ENCODE results near the gene TPRG1L.

TPRG1L gene

GRCh38 chr1:3657096-3657475, 32.3 kb downstream of the TPRG1L start:
- no peak overlapping the region for H3K27ac ChIP-seq (ENCODE audit: insufficient read depth in 1 of 2, low read depth in 1 of 2, low read length in 2 of 2, poor library complexity in 1 of 2, severe bottlenecking in 2 of 2)
- H3K27me3 ChIP-seq (replicated peaks in 2 of 5; ENCODE audit: control insufficient read depth in 4 of 5, insufficient read depth in 5 of 5, low read length in 4 of 5) = peaks cover 8 to 59% (median 36%) of the 10 kb centered on the region in 5 experiments
- 78% methylated on average over 6 of the region's 6 CpGs for WGBS (ENCODE audit: insufficient coverage)
- no peak for DNase-seq
- no peak overlapping the region for H3K4me3 ChIP-seq (ENCODE audit: control insufficient read depth in 1 of 7, extremely low read depth in 1 of 7, insufficient read depth in 4 of 7, low read depth in 2 of 7, low read length in 6 of 7)
- peaks cover 0 to 12% (median 5%) of the 10 kb centered on the region in 4 experiments for H3K4me1 ChIP-seq (ENCODE audit: control extremely low read depth in 1 of 4, control insufficient read depth in 4 of 4, insufficient read depth in 4 of 4, low read length in 3 of 4)
- CTCF ChIA-PET = no interaction called here
- no peaks in the 10 kb centered on the region for H3K9me3 ChIP-seq (ENCODE audit: control extremely low read depth in 1 of 5, control insufficient read depth in 4 of 5, insufficient read depth in 2 of 5, low read depth in 1 of 5, low read length in 4 of 5)
- H3K36me3 ChIP-seq (ENCODE audit: control insufficient read depth in 4 of 4, insufficient read depth in 4 of 4, low read length in 3 of 4) = no peaks in the 10 kb centered on the region
- POLR2A ChIA-PET = no interaction called here

- Histone ChIP-seq H3K27ac (ENCODE audit: insufficient read depth in 1 of 2, low read depth in 1 of 2, low read length in 2 of 2, poor library complexity in 1 of 2, severe bottlenecking in 2 of 2) (no peak overlapping the region), H3K9me3 (ENCODE audit: control extremely low read depth in 1 of 5, control insufficient read depth in 4 of 5, insufficient read depth in 2 of 5, low read depth in 1 of 5, low read length in 4 of 5) (no peaks in the 10 kb centered on the region), H3K4me1 (ENCODE audit: control extremely low read depth in 1 of 4, control insufficient read depth in 4 of 4, insufficient read depth in 4 of 4, low read length in 3 of 4) (peaks cover 0 to 5% (median 2%) of the 10 kb centered on the region in 4 experiments), H3K27me3 (replicated peaks in 2 of 5; ENCODE audit: control insufficient read depth in 4 of 5, insufficient read depth in 5 of 5, low read length in 4 of 5) (peaks cover 8 to 53% (median 37%) of the 10 kb centered on the region in 5 experiments), H3K4me3 (ENCODE audit: control insufficient read depth in 1 of 7, extremely low read depth in 1 of 7, insufficient read depth in 4 of 7, low read depth in 2 of 7, low read length in 6 of 7) (no peak overlapping the region), H3K36me3 (ENCODE audit: control insufficient read depth in 4 of 4, insufficient read depth in 4 of 4, low read length in 3 of 4) (no peaks in the 10 kb centered on the region)
- whole genome bisulfite sequencing (ENCODE audit: insufficient coverage) = 85% methylated on average over 25 of the region's 26 CpGs
- POLR2A ChIA-PET = no interaction called here
- DNase-seq = no peak
- CTCF ChIA-PET = no interaction called here
Measured at GRCh38 chr1:3657578-3658230, 32.9 kb downstream of the TPRG1L start.

- no peaks in the 10 kb centered on the region for H3K9me3 ChIP-seq (ENCODE audit: control extremely low read depth in 1 of 5, control insufficient read depth in 4 of 5, insufficient read depth in 2 of 5, low read depth in 1 of 5, low read length in 4 of 5)
- no peaks in the 10 kb centered on the region for H3K36me3 ChIP-seq (ENCODE audit: control insufficient read depth in 4 of 4, insufficient read depth in 4 of 4, low read length in 3 of 4)
- H3K27me3 ChIP-seq (replicated peaks in 2 of 5; ENCODE audit: control insufficient read depth in 4 of 5, insufficient read depth in 5 of 5, low read length in 4 of 5) = peaks cover 7 to 47% (median 34%) of the 10 kb centered on the region in 5 experiments
- no peak for DNase-seq
- ChIA-PET POLR2A (no interaction called here), CTCF (no interaction called here)
- H3K4me1 ChIP-seq (ENCODE audit: control extremely low read depth in 1 of 4, control insufficient read depth in 4 of 4, insufficient read depth in 4 of 4, low read length in 3 of 4) = peaks cover 0 to under 1% (median 0%) of the 10 kb centered on the region in 4 experiments
- WGBS (ENCODE audit: insufficient coverage) = 63% methylated on average over 5 of the region's 14 CpGs
- H3K27ac ChIP-seq (ENCODE audit: insufficient read depth in 1 of 2, low read depth in 1 of 2, low read length in 2 of 2, poor library complexity in 1 of 2, severe bottlenecking in 2 of 2) = no peak overlapping the region
- H3K4me3 ChIP-seq (ENCODE audit: control insufficient read depth in 1 of 7, extremely low read depth in 1 of 7, insufficient read depth in 4 of 7, low read depth in 2 of 7, low read length in 6 of 7) = no peak overlapping the region
Measured at GRCh38 chr1:3658231-3658615, 33.4 kb downstream of the TPRG1L start.

GRCh38 chr1:3659093-3659492, 34.3 kb downstream of the TPRG1L start:
- Histone ChIP-seq H3K27ac (ENCODE audit: insufficient read depth in 1 of 2, low read depth in 1 of 2, low read length in 2 of 2, poor library complexity in 1 of 2, severe bottlenecking in 2 of 2) (no peak overlapping the region), H3K9me3 (ENCODE audit: control extremely low read depth in 1 of 5, control insufficient read depth in 4 of 5, insufficient read depth in 2 of 5, low read depth in 1 of 5, low read length in 4 of 5) (no peaks in the 10 kb centered on the region), H3K27me3 (replicated peaks in 2 of 5; ENCODE audit: control insufficient read depth in 4 of 5, insufficient read depth in 5 of 5, low read length in 4 of 5) (peaks cover 2 to 39% (median 29%) of the 10 kb centered on the region in 5 experiments), H3K36me3 (ENCODE audit: control insufficient read depth in 4 of 4, insufficient read depth in 4 of 4, low read length in 3 of 4) (no peaks in the 10 kb centered on the region), H3K4me1 (ENCODE audit: control extremely low read depth in 1 of 4, control insufficient read depth in 4 of 4, insufficient read depth in 4 of 4, low read length in 3 of 4) (no peaks in the 10 kb centered on the region), H3K4me3 (ENCODE audit: control insufficient read depth in 1 of 7, extremely low read depth in 1 of 7, insufficient read depth in 4 of 7, low read depth in 2 of 7, low read length in 6 of 7) (no peak overlapping the region)
- WGBS (ENCODE audit: insufficient coverage) = 86% methylated on average over 12 of the region's 15 CpGs
- CTCF ChIA-PET = no interaction called here
- POLR2A ChIA-PET = no interaction called here
- no peak for DNase-seq

GRCh38 chr1:3660704-3661103, 35.9 kb downstream of the TPRG1L start:
- no peak overlapping the region for H3K4me3 ChIP-seq (ENCODE audit: control insufficient read depth in 1 of 7, extremely low read depth in 1 of 7, insufficient read depth in 4 of 7, low read depth in 2 of 7, low read length in 6 of 7)
- ChIA-PET POLR2A (no interaction called here), CTCF (no interaction called here)
- H3K27me3 ChIP-seq (replicated peaks in 2 of 5; ENCODE audit: control insufficient read depth in 4 of 5, insufficient read depth in 5 of 5, low read length in 4 of 5) = peaks cover 0 to 26% (median 21%) of the 10 kb centered on the region in 5 experiments
- H3K27ac ChIP-seq (ENCODE audit: insufficient read depth in 1 of 2, low read depth in 1 of 2, low read length in 2 of 2, poor library complexity in 1 of 2, severe bottlenecking in 2 of 2) = no peak overlapping the region
- WGBS (ENCODE audit: insufficient coverage) = 100% methylated on average over 1 of the region's 2 CpGs
- H3K9me3 ChIP-seq (ENCODE audit: control extremely low read depth in 1 of 5, control insufficient read depth in 4 of 5, insufficient read depth in 2 of 5, low read depth in 1 of 5, low read length in 4 of 5) = no peaks in the 10 kb centered on the region
- H3K36me3 ChIP-seq (ENCODE audit: control insufficient read depth in 4 of 4, insufficient read depth in 4 of 4, low read length in 3 of 4) = no peaks in the 10 kb centered on the region
- H3K4me1 ChIP-seq (ENCODE audit: control extremely low read depth in 1 of 4, control insufficient read depth in 4 of 4, insufficient read depth in 4 of 4, low read length in 3 of 4) = no peaks in the 10 kb centered on the region
- no peak for DNase-seq

- Histone ChIP-seq H3K27me3 (replicated peaks in 2 of 5; ENCODE audit: control insufficient read depth in 4 of 5, insufficient read depth in 5 of 5, low read length in 4 of 5) (peaks cover 0 to 19% (median 14%) of the 10 kb centered on the region in 5 experiments), H3K27ac (ENCODE audit: insufficient read depth in 1 of 2, low read depth in 1 of 2, low read length in 2 of 2, poor library complexity in 1 of 2, severe bottlenecking in 2 of 2) (no peak overlapping the region), H3K4me1 (ENCODE audit: control extremely low read depth in 1 of 4, control insufficient read depth in 4 of 4, insufficient read depth in 4 of 4, low read length in 3 of 4) (no peaks in the 10 kb centered on the region), H3K36me3 (ENCODE audit: control insufficient read depth in 4 of 4, insufficient read depth in 4 of 4, low read length in 3 of 4) (no peaks in the 10 kb centered on the region), H3K9me3 (ENCODE audit: control extremely low read depth in 1 of 5, control insufficient read depth in 4 of 5, insufficient read depth in 2 of 5, low read depth in 1 of 5, low read length in 4 of 5) (no peaks in the 10 kb centered on the region), H3K4me3 (ENCODE audit: control insufficient read depth in 1 of 7, extremely low read depth in 1 of 7, insufficient read depth in 4 of 7, low read depth in 2 of 7, low read length in 6 of 7) (no peak overlapping the region)
- ChIA-PET POLR2A (no interaction called here), CTCF (no interaction called here)
- 100% methylated on average over 2 of the region's 4 CpGs for whole genome bisulfite sequencing (ENCODE audit: insufficient coverage)
- no peak for DNase-seq
Measured at GRCh38 chr1:3661631-3662030, 36.8 kb downstream of the TPRG1L start.

- Histone ChIP-seq H3K27ac (ENCODE audit: insufficient read depth in 1 of 2, low read depth in 1 of 2, low read length in 2 of 2, poor library complexity in 1 of 2, severe bottlenecking in 2 of 2) (no peak overlapping the region), H3K9me3 (ENCODE audit: control extremely low read depth in 1 of 5, control insufficient read depth in 4 of 5, insufficient read depth in 2 of 5, low read depth in 1 of 5, low read length in 4 of 5) (no peaks in the 10 kb centered on the region), H3K4me3 (ENCODE audit: control insufficient read depth in 1 of 7, extremely low read depth in 1 of 7, insufficient read depth in 4 of 7, low read depth in 2 of 7, low read length in 6 of 7) (no peak overlapping the region), H3K27me3 (replicated peaks in 2 of 5; ENCODE audit: control insufficient read depth in 4 of 5, insufficient read depth in 5 of 5, low read length in 4 of 5) (peaks cover 0 to 16% (median 11%) of the 10 kb centered on the region in 5 experiments), H3K4me1 (ENCODE audit: control extremely low read depth in 1 of 4, control insufficient read depth in 4 of 4, insufficient read depth in 4 of 4, low read length in 3 of 4) (no peaks in the 10 kb centered on the region), H3K36me3 (ENCODE audit: control insufficient read depth in 4 of 4, insufficient read depth in 4 of 4, low read length in 3 of 4) (no peaks in the 10 kb centered on the region)
- ChIA-PET POLR2A (no interaction called here), CTCF (no interaction called here)
- over 99% methylated on average over 15 of the region's 16 CpGs for WGBS (ENCODE audit: insufficient coverage)
- DNase-seq = no peak
Measured at GRCh38 chr1:3662080-3662671, 37.4 kb downstream of the TPRG1L start.
